ENCODE measurements around the gene SPTBN1.

DNA sequence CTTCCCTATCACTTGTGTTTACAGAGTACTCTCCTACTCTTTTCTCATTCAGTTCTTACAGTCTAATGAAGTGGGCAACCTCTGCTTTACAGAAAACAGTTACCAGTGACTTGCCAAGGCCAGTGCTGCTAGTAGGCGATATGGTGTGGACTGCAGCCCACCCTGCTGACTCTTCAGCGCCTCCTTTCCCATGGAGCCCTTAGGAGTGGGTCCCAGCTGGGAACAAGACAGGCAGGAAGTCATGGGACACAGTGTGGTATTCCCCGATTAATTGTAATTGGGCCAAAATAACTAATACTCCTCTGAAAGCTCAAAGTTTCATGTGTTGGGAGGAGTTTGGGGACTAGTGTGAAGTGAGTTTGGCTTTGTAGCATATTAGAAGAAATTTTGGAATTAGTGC is 147.2 kb downstream of the SPTBN1 start:
- no peak for TF ChIP-seq EZH2 (IDR thresholded peaks at IDR 0.05; ENCODE audit: insufficient read depth, poor library complexity, severe bottlenecking)
- no peak for TF ChIP-seq EZH2phosphoT487 (IDR thresholded peaks at IDR 0.05; ENCODE audit: insufficient read depth, low read depth)

Measured in GM23248 (cell line).